Coronary artery (tissue), 2 donors: ENCODE results near the gene PPM1E.

ENCODE experiments used
- DNase-seq: peaks from one replicate; pipeline ENCODE4 v3.0.0-alpha.2; 2017; ENCODE audit warnings: low spot score
- H3K27ac ChIP-seq, 2 donors: fragments of 200-600 bp; sonication (generic); one replicate each; pipeline ENCODE4 v1.5.1; 2016 to 2019
- H3K4me3 ChIP-seq: fragments of 200-600 bp; sonication (generic); 2 replicates; pipeline ENCODE4 v1.5.1; 2016; ENCODE audit warnings: mild to moderate bottlenecking, moderate library complexity
- CTCF ChIP-seq: fragments of 200-600 bp; sonication (generic); IDR thresholded peaks from one replicate; pipeline ENCODE4 v1.5.1; 2019; ENCODE audit warnings: antibody characterized with exemption

The PPM1E gene

DNA sequence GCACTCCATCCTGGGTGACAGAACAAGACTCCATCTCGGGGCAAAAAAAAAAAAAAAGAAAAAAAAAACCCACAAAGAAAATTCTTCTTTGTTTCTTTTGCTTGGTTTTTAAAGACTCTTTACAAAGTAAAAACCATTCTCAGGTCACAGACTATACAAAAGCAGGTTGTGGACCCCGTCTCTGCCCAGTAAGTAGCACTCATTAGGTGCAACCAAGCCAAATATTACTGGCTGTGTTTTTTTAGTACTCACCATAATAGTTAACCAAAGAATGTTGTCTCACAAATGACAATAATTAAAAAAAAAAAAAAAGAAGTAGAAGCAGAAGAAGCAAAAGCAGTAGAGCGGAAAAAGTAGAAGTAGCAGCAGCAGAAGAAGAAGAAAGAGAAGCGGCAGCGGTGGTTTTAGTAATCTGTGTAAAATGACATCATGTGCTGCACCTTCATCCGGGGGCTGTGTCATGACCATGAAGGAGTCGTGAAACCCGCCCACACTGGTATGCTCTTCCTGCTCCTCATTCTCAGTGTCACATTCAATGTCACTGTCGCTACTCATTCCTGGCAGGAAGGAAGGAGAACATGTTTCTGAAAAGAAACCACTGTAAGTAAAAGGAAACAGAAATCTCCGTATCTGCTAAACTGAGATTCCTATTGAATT is 245.6 kb downstream of the PPM1E start:
- no peak for TF ChIP-seq CTCF
- Histone ChIP-seq H3K27ac (peak overlapping the region; percentile 40 to 61), H3K4me3 (peak overlapping the region; percentile 45)
- no peak for DNase-seq

- no peak for DNase-seq
- Histone ChIP-seq H3K4me3 (no peak overlapping the region), H3K27ac (no peak overlapping the region)
- no peak for TF ChIP-seq CTCF
Measured at GRCh38 chr17:59002126-59002525, 246.5 kb downstream of the PPM1E start.

DNA sequence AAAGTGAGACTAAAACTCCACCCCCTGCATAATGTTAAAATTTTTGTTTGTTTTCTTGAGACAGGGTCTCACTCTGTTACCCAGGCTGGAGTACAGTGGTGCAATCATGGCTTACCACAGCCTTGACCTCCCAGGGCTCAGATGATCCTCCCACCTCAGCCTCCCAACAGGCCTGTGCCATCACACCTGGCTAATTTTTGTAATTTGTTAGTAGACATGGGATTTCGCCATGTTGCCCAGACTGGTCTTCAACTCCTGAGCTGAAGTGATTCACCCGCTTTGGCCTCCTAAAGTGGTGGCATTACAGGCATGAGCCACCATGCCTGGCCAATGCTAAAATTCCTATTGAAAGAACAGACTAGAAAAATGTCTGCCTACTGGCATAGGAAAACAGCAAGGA is 247.2 kb downstream of the PPM1E start:
- no peak overlapping the region for H3K27ac ChIP-seq
- no peak for TF ChIP-seq CTCF
- no peak overlapping the region for H3K4me3 ChIP-seq
- no peak for DNase-seq

DNA sequence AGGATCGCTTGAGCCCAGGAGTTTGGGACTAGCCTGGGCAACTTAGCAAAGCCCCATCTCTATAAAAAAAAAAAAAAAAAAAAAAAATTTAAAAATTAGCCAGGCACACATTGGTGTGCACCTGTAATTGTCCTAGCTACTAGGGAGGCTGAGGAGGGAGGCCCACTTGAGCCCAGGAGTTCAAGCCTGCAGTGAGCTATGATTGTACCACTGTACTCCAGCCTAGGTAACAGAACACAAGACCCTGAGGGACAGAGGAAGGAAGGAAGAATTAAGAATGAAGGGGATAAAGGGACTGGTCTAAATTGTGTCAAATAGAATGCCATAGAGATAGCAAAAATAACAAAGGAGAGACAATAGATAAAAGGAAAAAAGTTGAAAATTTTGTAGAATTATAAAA is 248.2 kb downstream of the PPM1E start:
- no peak for TF ChIP-seq CTCF
- DNase-seq: no peak
- no peak overlapping the region for H3K27ac ChIP-seq
- H3K4me3 ChIP-seq: no peak overlapping the region

DNA sequence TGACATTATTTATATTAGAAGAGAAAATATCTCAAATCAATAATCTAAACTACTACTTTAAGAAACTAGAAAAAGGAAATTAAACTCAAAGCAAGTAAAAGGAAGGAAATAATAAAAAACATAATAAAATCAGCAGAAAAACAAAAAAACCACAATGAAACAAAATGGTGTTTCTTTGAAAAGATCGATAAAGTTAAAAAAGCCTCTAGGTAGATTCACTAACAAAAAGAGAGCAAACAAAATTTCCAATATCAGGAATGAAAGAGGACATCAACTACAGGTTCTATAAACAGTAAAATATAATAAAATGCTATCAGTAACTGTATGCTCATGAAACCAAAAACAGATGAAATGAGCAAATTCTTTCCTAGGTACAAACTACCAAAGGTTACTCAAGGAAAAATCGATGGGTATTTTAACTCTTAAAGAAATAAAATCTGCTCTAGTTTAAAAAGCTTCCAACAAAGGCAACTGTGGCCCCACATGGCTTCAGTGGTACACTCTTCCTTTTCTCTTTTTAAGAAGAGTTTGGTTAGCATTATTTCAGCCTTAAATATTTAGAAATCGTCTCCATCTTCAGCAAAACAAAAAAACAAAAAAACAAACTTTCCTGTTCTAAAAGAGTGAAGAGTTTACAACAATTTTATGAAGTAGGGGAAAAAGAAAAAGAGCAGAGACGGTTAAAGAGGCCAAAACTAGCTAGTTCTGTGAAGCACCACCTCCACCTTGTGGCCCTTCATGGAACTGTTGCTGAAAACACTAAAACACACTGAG is 248.9 kb downstream of the PPM1E start:
- TF ChIP-seq CTCF: peak; percentile 82
- Histone ChIP-seq H3K4me3 (no peak overlapping the region), H3K27ac (no peak overlapping the region)
- DNase-seq: no peak

DNA sequence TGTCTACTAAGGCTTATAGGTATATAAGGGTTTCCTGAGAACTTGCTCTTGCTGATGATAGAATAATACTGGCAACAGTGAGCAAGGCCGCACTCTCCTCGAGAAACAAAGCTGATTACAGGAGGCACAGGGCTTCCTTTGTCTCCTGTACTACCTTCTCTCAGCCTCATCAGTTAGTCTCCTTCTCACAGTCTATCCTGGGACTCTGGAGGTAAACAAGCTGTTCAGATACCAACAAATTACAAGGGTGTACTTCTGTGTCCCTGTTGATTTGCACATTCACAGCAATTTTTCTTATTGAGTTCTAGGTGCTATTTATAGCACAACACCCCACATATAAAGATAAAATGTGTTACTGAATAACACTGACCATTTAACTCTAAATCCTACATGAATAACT is 252.3 kb downstream of the PPM1E start:
- no peak for DNase-seq
- Histone ChIP-seq H3K27ac (no peak overlapping the region), H3K4me3 (no peak overlapping the region)
- no peak for TF ChIP-seq CTCF

DNA sequence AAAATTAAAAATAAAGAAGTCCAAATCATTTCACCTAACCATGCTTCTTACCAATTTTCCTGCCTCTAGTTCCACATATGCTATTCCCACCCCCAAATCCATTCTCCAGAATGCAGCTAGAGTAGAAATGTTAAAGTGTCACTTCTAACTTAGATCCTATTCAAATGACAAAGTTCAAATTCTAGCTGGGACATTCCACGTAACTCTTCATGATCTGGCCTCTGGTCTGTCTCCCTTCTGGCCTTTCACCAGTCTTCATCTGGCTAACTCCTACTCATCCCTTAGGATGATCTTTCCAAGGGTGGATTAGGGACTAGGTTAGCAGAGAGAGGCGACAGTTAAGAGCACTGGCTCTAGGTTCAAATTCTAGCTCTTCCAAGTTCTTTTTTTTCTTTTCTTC is 253.1 kb downstream of the PPM1E start:
- DNase-seq: no peak
- TF ChIP-seq CTCF: no peak
- H3K4me3 ChIP-seq: no peak overlapping the region
- H3K27ac ChIP-seq: no peak overlapping the region
